Measurements from ENCODE around the gene KRT75. TPM values are rescaled to one million over a fixed set of nuclear protein-coding genes. Genes with fewer than 3 reads are reported as not detected.
"Not testable (repeated sequence)": the region's sequence is repeated elsewhere in the genome, so short reads cannot be mapped to it uniquely, and the experiment has no call there.

KRT75 gene
- polyA plus RNA-seq, 1 donor from 2014 or later, result not detected

DNA sequence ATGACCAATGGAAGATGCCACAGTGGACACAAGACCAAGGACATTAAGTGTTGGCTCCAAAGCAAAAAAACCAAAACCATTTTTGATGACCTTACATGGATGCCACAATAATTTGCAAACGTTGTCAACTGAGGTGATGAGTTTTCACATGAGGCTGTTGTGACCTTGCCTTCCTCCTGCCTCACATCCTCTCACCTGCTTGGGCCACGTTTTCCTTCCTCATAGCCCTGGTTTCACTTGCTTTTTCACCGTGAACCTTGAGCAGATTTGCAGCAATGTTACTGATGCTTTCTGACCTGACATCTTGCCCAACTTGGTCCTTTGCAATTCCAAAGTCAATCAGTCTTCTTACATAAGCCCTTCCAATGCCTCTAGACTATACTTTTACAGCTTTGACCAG lies 14.1 kb upstream of the KRT75 start:
- Histone ChIP-seq H4K20me1 (ENCODE audit: insufficient read depth) (no peaks in the 10 kb centered on the region), H3F3A (ENCODE audit: insufficient read depth, low read length, poor library complexity, severe bottlenecking) (no peaks in the 10 kb centered on the region), H3K4me3 (ENCODE audit: low read length) (no peak overlapping the region), H3K4me2 (ENCODE audit: low read length) (no peak overlapping the region), H3K9ac (ENCODE audit: low read length) (no peak overlapping the region), H3K9me3 (ENCODE audit: low read length) (no peaks in the 10 kb centered on the region), H3K79me2 (replicated peaks; ENCODE audit: insufficient read depth, low read length) (no peaks in the 10 kb centered on the region), H3K9me2 (ENCODE audit: insufficient read depth, low read length) (no peaks in the 10 kb centered on the region), H2AFZ (ENCODE audit: low read depth, low read length) (no peak overlapping the region), H3K27ac (ENCODE audit: low read length) (no peak overlapping the region), H3K36me3 (ENCODE audit: insufficient read depth, low read length) (no peaks in the 10 kb centered on the region), H3K27me3 (ENCODE audit: insufficient read depth, low read depth, low read length) (no peaks in the 10 kb centered on the region)
- TF ChIP-seq TAF1 (IDR thresholded peaks at IDR 0.05; ENCODE audit: low read depth), result no peak
- no peak for TF ChIP-seq EP300 (conservative IDR thresholded peaks at IDR 0.05; ENCODE audit: poor library complexity, severe bottlenecking)
- no peak for TF ChIP-seq REST (IDR thresholded peaks at IDR 0.05; ENCODE audit: borderline replicate concordance)
- TF ChIP-seq SMC3 (conservative IDR thresholded peaks at IDR 0.05; ENCODE audit: poor library complexity), result no peak
- TF ChIP-seq RAD21 (conservative IDR thresholded peaks at IDR 0.05), result no peak
- TF ChIP-seq MXI1 (conservative IDR thresholded peaks at IDR 0.05; ENCODE audit: poor library complexity, severe bottlenecking), result no peak
- TF ChIP-seq POLR2AphosphoS5 (IDR thresholded peaks at IDR 0.05), result no peak
- TF ChIP-seq, protein P1, sequence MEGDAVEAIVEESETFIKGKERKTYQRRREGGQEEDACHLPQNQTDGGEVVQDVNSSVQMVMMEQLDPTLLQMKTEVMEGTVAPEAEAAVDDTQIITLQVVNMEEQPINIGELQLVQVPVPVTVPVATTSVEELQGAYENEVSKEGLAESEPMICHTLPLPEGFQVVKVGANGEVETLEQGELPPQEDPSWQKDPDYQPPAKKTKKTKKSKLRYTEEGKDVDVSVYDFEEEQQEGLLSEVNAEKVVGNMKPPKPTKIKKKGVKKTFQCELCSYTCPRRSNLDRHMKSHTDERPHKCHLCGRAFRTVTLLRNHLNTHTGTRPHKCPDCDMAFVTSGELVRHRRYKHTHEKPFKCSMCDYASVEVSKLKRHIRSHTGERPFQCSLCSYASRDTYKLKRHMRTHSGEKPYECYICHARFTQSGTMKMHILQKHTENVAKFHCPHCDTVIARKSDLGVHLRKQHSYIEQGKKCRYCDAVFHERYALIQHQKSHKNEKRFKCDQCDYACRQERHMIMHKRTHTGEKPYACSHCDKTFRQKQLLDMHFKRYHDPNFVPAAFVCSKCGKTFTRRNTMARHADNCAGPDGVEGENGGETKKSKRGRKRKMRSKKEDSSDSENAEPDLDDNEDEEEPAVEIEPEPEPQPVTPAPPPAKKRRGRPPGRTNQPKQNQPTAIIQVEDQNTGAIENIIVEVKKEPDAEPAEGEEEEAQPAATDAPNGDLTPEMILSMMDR (IDR thresholded peaks at IDR 0.05; ENCODE audit: poor library complexity, severe bottlenecking), result no peak
- no peak for TF ChIP-seq EZH2 (IDR thresholded peaks at IDR 0.05; ENCODE audit: borderline replicate concordance, insufficient read depth, low read length, poor library complexity, severe bottlenecking)

- not testable (repeated sequence) for H3K4me3 ChIP-seq (ENCODE audit: low read length); H3K27me3 ChIP-seq (ENCODE audit: insufficient read depth, low read depth, low read length); H3K36me3 ChIP-seq (ENCODE audit: insufficient read depth, low read length); H3K79me2 ChIP-seq (replicated peaks; ENCODE audit: insufficient read depth, low read length); H4K20me1 ChIP-seq (ENCODE audit: insufficient read depth); H3K27ac ChIP-seq (ENCODE audit: low read length); H3K9ac ChIP-seq (ENCODE audit: low read length); H3K9me3 ChIP-seq (ENCODE audit: low read length); H3K9me2 ChIP-seq (ENCODE audit: insufficient read depth, low read length); H3F3A ChIP-seq (ENCODE audit: insufficient read depth, low read length, poor library complexity, severe bottlenecking); H2AFZ ChIP-seq (ENCODE audit: low read depth, low read length); H3K4me2 ChIP-seq (ENCODE audit: low read length)
Measured at GRCh38 chr12:52447196-52447595, 13.0 kb upstream of the KRT75 start.

Data from neural cell (in vitro differentiated cells).